ENCODE measurements around the gene CCR5. TPM values are rescaled to one million over a fixed set of nuclear protein-coding genes. Genes with fewer than 3 reads are reported as not detected.
"Not testable (repeated sequence)": the region's sequence is repeated elsewhere in the genome, so short reads cannot be mapped to it uniquely, and the experiment has no call there.

The CCR5 gene
- total RNA-seq, 1 donor: not detected

- no peak for DNase-seq (ENCODE audit: low read depth)
- TF ChIP-seq CTCF (IDR thresholded peaks at IDR 0.05; ENCODE audit: insufficient read depth, low read depth, low read length): no peak
- H3K4me3 ChIP-seq (ENCODE audit: low read depth, low read length): no peak overlapping the region
Observed at GRCh38 chr3:46399098-46399497, 28.4 kb downstream of the CCR5 start.

- TF ChIP-seq CTCF (IDR thresholded peaks at IDR 0.05; ENCODE audit: insufficient read depth, low read depth, low read length): no peak
- H3K4me3 ChIP-seq (ENCODE audit: low read depth, low read length): no peak overlapping the region
- DNase-seq (ENCODE audit: low read depth): no peak
Observed at GRCh38 chr3:46399557-46399956, 28.8 kb downstream of the CCR5 start.

- H3K4me3 ChIP-seq (ENCODE audit: low read depth, low read length): no peak overlapping the region
- DNase-seq (ENCODE audit: low read depth): peak; percentile 68
- no peak for TF ChIP-seq CTCF (IDR thresholded peaks at IDR 0.05; ENCODE audit: insufficient read depth, low read depth, low read length)
Observed at GRCh38 chr3:46400000-46400734, 29.4 kb downstream of the CCR5 start.

- TF ChIP-seq CTCF (IDR thresholded peaks at IDR 0.05; ENCODE audit: insufficient read depth, low read depth, low read length): no peak
- DNase-seq (ENCODE audit: low read depth): no peak
Observed at GRCh38 chr3:46400846-46401245, 30.1 kb downstream of the CCR5 start.

GRCh38 chr3:46401579-46401978 lies 30.8 kb downstream of the CCR5 start:
- no peak for TF ChIP-seq CTCF (IDR thresholded peaks at IDR 0.05; ENCODE audit: insufficient read depth, low read depth, low read length)
- DNase-seq (ENCODE audit: low read depth): no peak

More at GRCh38 chr3:46400846-46401245, 30.1 kb downstream of the CCR5 start:
- H3K4me3 ChIP-seq (ENCODE audit: low read depth, low read length): no peak overlapping the region

GRCh38 chr3:46402902-46403301 lies 32.2 kb downstream of the CCR5 start:
- not testable (repeated sequence) for H3K4me3 ChIP-seq (ENCODE audit: low read depth, low read length); DNase-seq (ENCODE audit: low read depth)

More at GRCh38 chr3:46401579-46401978, 30.8 kb downstream of the CCR5 start:
- H3K4me3 ChIP-seq (ENCODE audit: low read depth, low read length): no peak overlapping the region

- no peak overlapping the region for H3K4me3 ChIP-seq (ENCODE audit: low read depth, low read length)
- peak; percentile 64 for DNase-seq (ENCODE audit: low read depth)
- TF ChIP-seq CTCF (IDR thresholded peaks at IDR 0.05; ENCODE audit: insufficient read depth, low read depth, low read length): no peak
Observed at GRCh38 chr3:46405301-46406019, 34.7 kb downstream of the CCR5 start.

All from fibroblast of villous mesenchyme (primary cell).